OCI-LY7 (cell line): ENCODE data around the gene GTF2B.

Experiments used
- EZH2phosphoT487 ChIP-seq: fragments of 200-600 bp; sonication (generic); IDR thresholded peaks from 2 replicates; pipeline ENCODE4 v1.6.1; 2018; ENCODE audit warnings: low read depth, borderline replicate concordance, mild to moderate bottlenecking, mixed run types, antibody characterized with exemption, low read length, moderate library complexity, mixed read lengths
- TF ChIP-seq, protein P1 (sequence below): fragments of 200-600 bp; sonication (generic); conservative IDR thresholded peaks from 2 replicates; pipeline ENCODE4 v1.5.1; 2014; ENCODE audit warnings: mild to moderate bottlenecking, antibody characterized with exemption, low read length, moderate library complexity, mixed read lengths

GRCh38 chr1:88867743-88868521, 23.4 kb downstream of the GTF2B start:
- TF ChIP-seq, protein P1, sequence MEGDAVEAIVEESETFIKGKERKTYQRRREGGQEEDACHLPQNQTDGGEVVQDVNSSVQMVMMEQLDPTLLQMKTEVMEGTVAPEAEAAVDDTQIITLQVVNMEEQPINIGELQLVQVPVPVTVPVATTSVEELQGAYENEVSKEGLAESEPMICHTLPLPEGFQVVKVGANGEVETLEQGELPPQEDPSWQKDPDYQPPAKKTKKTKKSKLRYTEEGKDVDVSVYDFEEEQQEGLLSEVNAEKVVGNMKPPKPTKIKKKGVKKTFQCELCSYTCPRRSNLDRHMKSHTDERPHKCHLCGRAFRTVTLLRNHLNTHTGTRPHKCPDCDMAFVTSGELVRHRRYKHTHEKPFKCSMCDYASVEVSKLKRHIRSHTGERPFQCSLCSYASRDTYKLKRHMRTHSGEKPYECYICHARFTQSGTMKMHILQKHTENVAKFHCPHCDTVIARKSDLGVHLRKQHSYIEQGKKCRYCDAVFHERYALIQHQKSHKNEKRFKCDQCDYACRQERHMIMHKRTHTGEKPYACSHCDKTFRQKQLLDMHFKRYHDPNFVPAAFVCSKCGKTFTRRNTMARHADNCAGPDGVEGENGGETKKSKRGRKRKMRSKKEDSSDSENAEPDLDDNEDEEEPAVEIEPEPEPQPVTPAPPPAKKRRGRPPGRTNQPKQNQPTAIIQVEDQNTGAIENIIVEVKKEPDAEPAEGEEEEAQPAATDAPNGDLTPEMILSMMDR: no peak
- no peak for TF ChIP-seq EZH2phosphoT487
